Liver (tissue), 3 donors: ENCODE measurements around the gene MAP4K1.

ENCODE experiments used
- CTCF ChIP-seq: fragments of 150-350 bp; IDR thresholded peaks from 2 replicates; pipeline ENCODE4 v1.5.1; 2017; ENCODE audit warnings: improper control_type of control experiment, low read depth, low read length; ENCODE audit not compliant: missing input control
- EGR1 ChIP-seq, 2 donors: IDR thresholded peaks; 2 replicates each; pipeline ENCODE4 v1.6.1; 2016 to 2018; ENCODE audit warnings: antibody characterized with exemption in 2 of 2, low read depth in 2 of 2
- FOXA1 ChIP-seq: IDR thresholded peaks from 2 replicates; pipeline ENCODE4 v1.6.1; 2016; ENCODE audit warnings: antibody characterized with exemption
- JUND ChIP-seq, 2 donors: IDR thresholded peaks; 2 replicates each; pipeline ENCODE4 v1.6.1; 2016; ENCODE audit warnings: antibody characterized with exemption in 2 of 2
- NR2F2 ChIP-seq: IDR thresholded peaks from 2 replicates; pipeline ENCODE4 v1.6.1; 2016; ENCODE audit warnings: antibody characterized with exemption
- RAD21 ChIP-seq, 2 donors: IDR thresholded peaks; 2 replicates each; pipeline ENCODE4 v1.6.1; 2016; ENCODE audit warnings: antibody characterized with exemption in 2 of 2, mild to moderate bottlenecking in 2 of 2
- SP1 ChIP-seq: IDR thresholded peaks from 2 replicates; pipeline ENCODE4 v1.6.1; 2018; ENCODE audit warnings: antibody characterized with exemption, mild to moderate bottlenecking
- TAF1 ChIP-seq: conservative IDR thresholded peaks from 2 replicates; pipeline ENCODE4 v1.6.1; 2016; ENCODE audit warnings: antibody characterized with exemption, mild to moderate bottlenecking
- YY1 ChIP-seq: IDR thresholded peaks from 2 replicates; pipeline ENCODE4 v1.6.1; 2016; ENCODE audit warnings: antibody characterized with exemption, mild to moderate bottlenecking
- ZBTB33 ChIP-seq: IDR thresholded peaks from 2 replicates; pipeline ENCODE4 v1.6.1; 2016; ENCODE audit warnings: antibody characterized with exemption
- TF ChIP-seq, protein P1 (sequence below): IDR thresholded peaks from 2 replicates; pipeline ENCODE4 v1.6.1; 2016; ENCODE audit warnings: antibody characterized with exemption
- TF ChIP-seq, protein P2 (sequence below): IDR thresholded peaks from 2 replicates; pipeline ENCODE4 v1.6.1; 2016; ENCODE audit warnings: antibody characterized with exemption
- TF ChIP-seq, protein P3 (sequence below): IDR thresholded peaks from 2 replicates; pipeline ENCODE4 v1.6.1; 2016; ENCODE audit warnings: antibody characterized with exemption, mild to moderate bottlenecking
- donor health status: healthy.
- donor health status: healthy.

DNA sequence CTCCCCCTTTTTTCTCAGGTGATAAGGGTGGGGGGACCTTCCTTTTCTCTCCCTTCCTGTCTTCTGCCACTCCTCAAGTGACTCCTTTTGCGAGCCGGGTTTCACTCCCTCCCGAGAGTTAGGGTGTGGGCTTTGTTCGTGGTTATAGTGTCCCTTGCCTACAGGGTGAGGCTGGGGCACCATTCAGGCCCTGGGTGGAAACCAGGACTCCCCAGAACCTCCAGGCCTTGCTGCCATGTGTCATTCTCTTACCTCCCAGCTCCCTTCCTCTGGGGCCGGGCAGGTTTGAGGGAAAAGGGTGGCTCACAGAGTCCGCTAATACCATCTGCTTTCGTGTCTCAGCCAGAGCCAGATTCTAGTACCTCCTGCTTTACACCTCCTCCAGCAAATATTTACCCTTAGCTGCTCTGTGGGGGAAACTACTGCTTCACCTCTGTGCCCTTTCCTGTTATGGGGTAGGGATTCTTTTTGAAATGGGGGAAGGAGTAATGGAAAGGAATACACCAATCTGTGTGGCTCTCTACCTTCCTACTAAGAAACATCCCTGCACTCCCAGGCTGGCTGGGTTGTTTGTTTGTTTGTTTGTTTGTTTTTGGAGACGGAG is 32.5 kb upstream of the MAP4K1 start:
- TF ChIP-seq CTCF (no peak), FOXA1 (no peak), YY1 (no peak), EGR1 (IDR thresholded peaks at IDR 0.05; ENCODE audit: low read depth in 2 of 2) (no peak), RAD21 (IDR thresholded peaks at IDR 0.05) (no peak), JUND (IDR thresholded peaks at IDR 0.05) (no peak), ZBTB33 (no peak), NR2F2 (no peak), TAF1 (no peak), SP1 (no peak)
- TF ChIP-seq, protein P1, sequence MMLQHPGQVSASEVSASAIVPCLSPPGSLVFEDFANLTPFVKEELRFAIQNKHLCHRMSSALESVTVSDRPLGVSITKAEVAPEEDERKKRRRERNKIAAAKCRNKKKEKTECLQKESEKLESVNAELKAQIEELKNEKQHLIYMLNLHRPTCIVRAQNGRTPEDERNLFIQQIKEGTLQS, result no peak
- TF ChIP-seq, protein P2, sequence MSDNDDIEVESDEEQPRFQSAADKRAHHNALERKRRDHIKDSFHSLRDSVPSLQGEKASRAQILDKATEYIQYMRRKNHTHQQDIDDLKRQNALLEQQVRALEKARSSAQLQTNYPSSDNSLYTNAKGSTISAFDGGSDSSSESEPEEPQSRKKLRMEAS, result no peak
- TF ChIP-seq, protein P3, sequence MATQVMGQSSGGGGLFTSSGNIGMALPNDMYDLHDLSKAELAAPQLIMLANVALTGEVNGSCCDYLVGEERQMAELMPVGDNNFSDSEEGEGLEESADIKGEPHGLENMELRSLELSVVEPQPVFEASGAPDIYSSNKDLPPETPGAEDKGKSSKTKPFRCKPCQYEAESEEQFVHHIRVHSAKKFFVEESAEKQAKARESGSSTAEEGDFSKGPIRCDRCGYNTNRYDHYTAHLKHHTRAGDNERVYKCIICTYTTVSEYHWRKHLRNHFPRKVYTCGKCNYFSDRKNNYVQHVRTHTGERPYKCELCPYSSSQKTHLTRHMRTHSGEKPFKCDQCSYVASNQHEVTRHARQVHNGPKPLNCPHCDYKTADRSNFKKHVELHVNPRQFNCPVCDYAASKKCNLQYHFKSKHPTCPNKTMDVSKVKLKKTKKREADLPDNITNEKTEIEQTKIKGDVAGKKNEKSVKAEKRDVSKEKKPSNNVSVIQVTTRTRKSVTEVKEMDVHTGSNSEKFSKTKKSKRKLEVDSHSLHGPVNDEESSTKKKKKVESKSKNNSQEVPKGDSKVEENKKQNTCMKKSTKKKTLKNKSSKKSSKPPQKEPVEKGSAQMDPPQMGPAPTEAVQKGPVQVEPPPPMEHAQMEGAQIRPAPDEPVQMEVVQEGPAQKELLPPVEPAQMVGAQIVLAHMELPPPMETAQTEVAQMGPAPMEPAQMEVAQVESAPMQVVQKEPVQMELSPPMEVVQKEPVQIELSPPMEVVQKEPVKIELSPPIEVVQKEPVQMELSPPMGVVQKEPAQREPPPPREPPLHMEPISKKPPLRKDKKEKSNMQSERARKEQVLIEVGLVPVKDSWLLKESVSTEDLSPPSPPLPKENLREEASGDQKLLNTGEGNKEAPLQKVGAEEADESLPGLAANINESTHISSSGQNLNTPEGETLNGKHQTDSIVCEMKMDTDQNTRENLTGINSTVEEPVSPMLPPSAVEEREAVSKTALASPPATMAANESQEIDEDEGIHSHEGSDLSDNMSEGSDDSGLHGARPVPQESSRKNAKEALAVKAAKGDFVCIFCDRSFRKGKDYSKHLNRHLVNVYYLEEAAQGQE, result no peak
